Erythroblast (primary cell): Measurements from ENCODE around the gene TIE1.

Experiments
- DNase-seq, 2 experiments: peaks; one replicate each; lab custom pipeline; 2025; lab: John Stamatoyannopoulos, UW
- GATA1 ChIP-seq: IDR thresholded peaks from 2 replicates; pipeline ENCODE4 v1.6.1; 2011; ENCODE audit warnings: low read depth, mild to moderate bottlenecking, control low read depth, low read length, moderate library complexity
- POLR2A ChIP-seq: IDR thresholded peaks from 2 replicates; pipeline ENCODE4 v1.6.1; 2011; ENCODE audit warnings: mild to moderate bottlenecking, low read length

Gene TIE1

GRCh38 chr1:43293176-43293575 is 7.6 kb upstream of the TIE1 start:
- DNase-seq: no peak
- TF ChIP-seq POLR2A (no peak), GATA1 (no peak)

GRCh38 chr1:43293896-43294760 is 6.7 kb upstream of the TIE1 start:
- no peak for DNase-seq

GRCh38 chr1:43294761-43295160 is 6.0 kb upstream of the TIE1 start:
- TF ChIP-seq GATA1 (no peak), POLR2A (no peak)
- DNase-seq: no peak

More at GRCh38 chr1:43293896-43294760, 6.7 kb upstream of the TIE1 start:
- TF ChIP-seq GATA1: no peak
- no peak for TF ChIP-seq POLR2A

- no peak for DNase-seq
- TF ChIP-seq GATA1 (no peak), POLR2A (no peak)
Observed at GRCh38 chr1:43296207-43296606, 4.6 kb upstream of the TIE1 start.

- no peak for TF ChIP-seq POLR2A
- no peak for TF ChIP-seq GATA1
- no peak for DNase-seq
Observed at GRCh38 chr1:43298055-43298454, 2.7 kb upstream of the TIE1 start.

GRCh38 chr1:43299101-43299500 is 1.7 kb upstream of the TIE1 start:
- DNase-seq: no peak
- TF ChIP-seq POLR2A: no peak
- no peak for TF ChIP-seq GATA1

GRCh38 chr1:43302201-43302600 is 1.4 kb downstream of the TIE1 start:
- TF ChIP-seq POLR2A (no peak), GATA1 (no peak)
- DNase-seq: no peak

GRCh38 chr1:43302721-43303470 is 2.1 kb downstream of the TIE1 start:
- TF ChIP-seq GATA1: no peak
- no peak for DNase-seq

GRCh38 chr1:43303471-43304313 is 2.9 kb downstream of the TIE1 start:
- no peak for DNase-seq
- TF ChIP-seq POLR2A (no peak), GATA1 (no peak)

GRCh38 chr1:43304314-43304681 is 3.5 kb downstream of the TIE1 start:
- TF ChIP-seq GATA1: no peak
- no peak for TF ChIP-seq POLR2A
- DNase-seq: no peak

GRCh38 chr1:43304771-43305300 is 4.1 kb downstream of the TIE1 start:
- no peak for DNase-seq
- TF ChIP-seq POLR2A: no peak
- no peak for TF ChIP-seq GATA1

GRCh38 chr1:43305461-43305860 is 4.7 kb downstream of the TIE1 start:
- TF ChIP-seq GATA1 (no peak), POLR2A (no peak)
- no peak for DNase-seq
